C4-2B (cell line): ENCODE results near the gene EPB41.
"Not testable (repeated sequence)": the region's sequence is repeated elsewhere in the genome, so short reads cannot be mapped to it uniquely, and the experiment has no call there.

Experiments
- H3K27ac ChIP-seq: fragments of 450-650 bp; 2 replicates; pipeline ENCODE4 v1.5.1; 2017
- ZFX ChIP-seq: fragments of 450-650 bp; IDR thresholded peaks from 2 replicates; pipeline ENCODE4 v1.6.1; 2017
- TF ChIP-seq, protein P1 (sequence below): fragments of 450-650 bp; conservative IDR thresholded peaks from 2 replicates; pipeline ENCODE4 v1.5.1; 2017; ENCODE audit warnings: mild to moderate bottlenecking

The EPB41 gene

DNA sequence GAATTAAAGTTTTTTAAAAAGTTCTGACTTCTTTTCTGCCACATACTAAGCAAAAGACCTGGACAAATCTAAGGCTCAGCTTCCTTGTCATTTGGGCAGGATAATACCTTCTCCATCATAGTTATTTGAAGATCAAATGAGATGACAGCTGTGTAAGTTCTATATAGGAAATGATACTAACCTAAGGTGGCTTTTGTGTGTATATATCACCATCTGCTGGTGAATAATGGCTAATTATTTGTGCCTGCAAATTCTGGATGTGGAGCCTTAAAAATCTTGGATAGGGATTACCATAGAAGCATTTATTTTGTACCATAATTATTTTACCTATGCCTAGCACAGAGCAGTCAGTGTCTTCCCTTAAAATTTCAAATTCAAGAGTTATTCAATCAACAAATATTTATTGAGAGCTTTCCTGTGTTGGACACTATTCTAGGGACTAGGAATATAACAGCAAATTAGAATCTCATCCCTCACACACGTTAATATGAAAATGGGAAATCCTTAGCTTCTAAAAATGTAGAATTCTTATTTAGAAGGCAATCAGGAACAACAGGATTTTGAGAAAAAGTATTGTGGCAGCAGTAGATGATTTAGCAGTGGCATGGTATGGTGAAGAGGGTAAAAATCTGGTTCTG, 119.6 kb downstream of the EPB41 start:
- TF ChIP-seq ZFX, result no peak
- TF ChIP-seq, protein P1, sequence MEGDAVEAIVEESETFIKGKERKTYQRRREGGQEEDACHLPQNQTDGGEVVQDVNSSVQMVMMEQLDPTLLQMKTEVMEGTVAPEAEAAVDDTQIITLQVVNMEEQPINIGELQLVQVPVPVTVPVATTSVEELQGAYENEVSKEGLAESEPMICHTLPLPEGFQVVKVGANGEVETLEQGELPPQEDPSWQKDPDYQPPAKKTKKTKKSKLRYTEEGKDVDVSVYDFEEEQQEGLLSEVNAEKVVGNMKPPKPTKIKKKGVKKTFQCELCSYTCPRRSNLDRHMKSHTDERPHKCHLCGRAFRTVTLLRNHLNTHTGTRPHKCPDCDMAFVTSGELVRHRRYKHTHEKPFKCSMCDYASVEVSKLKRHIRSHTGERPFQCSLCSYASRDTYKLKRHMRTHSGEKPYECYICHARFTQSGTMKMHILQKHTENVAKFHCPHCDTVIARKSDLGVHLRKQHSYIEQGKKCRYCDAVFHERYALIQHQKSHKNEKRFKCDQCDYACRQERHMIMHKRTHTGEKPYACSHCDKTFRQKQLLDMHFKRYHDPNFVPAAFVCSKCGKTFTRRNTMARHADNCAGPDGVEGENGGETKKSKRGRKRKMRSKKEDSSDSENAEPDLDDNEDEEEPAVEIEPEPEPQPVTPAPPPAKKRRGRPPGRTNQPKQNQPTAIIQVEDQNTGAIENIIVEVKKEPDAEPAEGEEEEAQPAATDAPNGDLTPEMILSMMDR, result peak; percentile 85
- H3K27ac ChIP-seq, result no peak overlapping the region

DNA sequence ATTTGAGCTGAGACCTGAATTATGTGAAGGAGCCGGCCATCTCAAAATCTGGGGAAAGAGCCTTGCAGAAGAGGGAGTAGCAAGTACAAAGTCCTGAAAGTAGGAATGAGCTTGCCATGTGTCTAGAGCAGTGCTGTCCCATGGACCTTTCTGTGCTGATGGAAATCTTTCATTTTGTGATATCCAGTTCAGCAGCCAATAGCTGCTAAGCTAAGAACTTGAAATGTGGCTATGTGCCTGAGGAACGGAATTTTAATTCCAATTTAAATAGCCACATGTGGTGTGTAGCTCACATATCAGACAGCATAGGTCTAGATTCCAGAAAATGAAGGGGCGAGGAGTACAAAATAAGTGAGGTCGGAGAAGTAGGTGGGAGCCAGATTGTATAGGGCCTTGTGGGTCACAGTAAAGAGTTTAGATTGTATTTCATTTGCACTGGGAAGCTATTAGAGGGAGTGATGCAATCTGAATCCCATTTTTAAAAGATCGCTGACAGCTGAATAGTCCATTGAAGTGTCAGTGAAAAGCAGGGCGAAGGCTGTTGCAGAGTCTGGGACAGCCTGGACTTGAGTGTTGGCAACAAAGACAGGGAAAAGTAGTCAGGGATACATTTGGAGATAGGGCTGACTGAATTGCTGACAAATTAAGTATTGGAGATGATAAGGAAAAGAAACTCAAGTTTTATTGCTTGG, 129.1 kb downstream of the EPB41 start:
- H3K27ac ChIP-seq, result no peak overlapping the region
- no peak for TF ChIP-seq ZFX
- TF ChIP-seq, protein P1, result no peak

- no peak for TF ChIP-seq ZFX
- TF ChIP-seq, protein P1, result no peak
These were observed 129.6 kb downstream of the EPB41 start for GRCh38 chr1:29044010-29044409.

GRCh38 chr1:29045663-29046062, 131.3 kb downstream of the EPB41 start:
- H3K27ac ChIP-seq, result not testable (repeated sequence)

More at GRCh38 chr1:29044010-29044409, 129.6 kb downstream of the EPB41 start:
- H3K27ac ChIP-seq, result no peak overlapping the region

- no peak for TF ChIP-seq ZFX
- TF ChIP-seq, protein P1, result no peak
- H3K27ac ChIP-seq, result no peak overlapping the region
These were observed 132.8 kb downstream of the EPB41 start for GRCh38 chr1:29047142-29047541.

DNA sequence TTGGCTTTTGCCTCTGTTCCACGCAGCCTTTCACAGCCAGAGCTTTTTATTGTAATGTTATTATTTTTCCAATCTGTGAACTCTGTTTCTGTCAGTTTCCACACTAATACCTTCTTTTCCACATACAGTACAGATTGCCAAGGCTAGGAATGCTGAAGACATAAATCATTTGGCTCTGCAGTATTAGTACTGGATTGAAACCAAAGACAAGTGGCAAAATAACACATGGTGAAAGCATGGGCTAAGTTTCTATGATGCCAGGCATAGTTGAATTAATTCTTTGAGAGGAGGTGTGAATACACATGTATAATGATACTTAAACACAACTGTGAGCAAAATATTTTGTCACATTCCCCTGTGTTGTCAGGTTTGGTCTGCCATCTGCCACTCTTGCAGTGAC, 135.8 kb downstream of the EPB41 start:
- TF ChIP-seq ZFX, result no peak
- TF ChIP-seq, protein P1, result no peak
- H3K27ac ChIP-seq, result no peak overlapping the region

DNA sequence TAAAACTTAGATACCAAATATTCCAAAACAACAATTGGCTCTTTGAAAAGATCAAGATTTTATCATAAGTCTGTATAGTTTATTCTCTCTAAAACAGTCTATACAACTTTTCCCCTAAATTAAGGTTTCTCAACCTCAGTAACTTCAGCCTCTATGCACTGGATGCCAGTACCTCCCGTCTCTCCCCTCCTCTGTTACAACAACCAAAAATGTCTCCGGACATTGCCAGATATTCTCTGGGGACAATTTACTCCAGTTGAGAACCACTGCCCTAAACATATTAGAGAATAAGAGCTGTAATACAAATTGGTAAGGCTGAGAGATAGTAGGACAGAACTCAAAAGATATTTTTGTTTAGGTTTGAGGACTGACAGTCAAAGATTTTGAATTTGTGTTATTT, 137.7 kb downstream of the EPB41 start:
- TF ChIP-seq, protein P1, result no peak
- TF ChIP-seq ZFX, result no peak
- H3K27ac ChIP-seq, result no peak overlapping the region

- no peak overlapping the region for H3K27ac ChIP-seq
- TF ChIP-seq, protein P1, result no peak
- TF ChIP-seq ZFX, result no peak
These were observed 138.6 kb downstream of the EPB41 start for GRCh38 chr1:29052941-29053340.
